OCI-LY7 (cell line): Measurements from ENCODE around the gene KCNK1.

ENCODE experiments used
- CTCF ChIP-seq: fragments of 200-600 bp; sonication (generic); conservative IDR thresholded peaks from 2 replicates; pipeline ENCODE4 v1.5.1; 2014; ENCODE audit warnings: mild to moderate bottlenecking, antibody characterized with exemption, low read length, moderate library complexity, mixed read lengths
- EZH2phosphoT487 ChIP-seq: fragments of 200-600 bp; sonication (generic); IDR thresholded peaks from 2 replicates; pipeline ENCODE4 v1.6.1; 2018; ENCODE audit warnings: low read depth, borderline replicate concordance, mild to moderate bottlenecking, mixed run types, antibody characterized with exemption, low read length, moderate library complexity, mixed read lengths

- TF ChIP-seq CTCF (no peak), EZH2phosphoT487 (no peak)
Observed at GRCh38 chr1:233620065-233620464, 6.2 kb downstream of the KCNK1 start.
